Hepatocyte (in vitro differentiated cells): ENCODE results near the gene PGM1.

Experiments
- EZH2 ChIP-seq: fragments of 200-600 bp; sonication (generic); IDR thresholded peaks from 2 replicates; pipeline ENCODE4 v1.6.1; 2016; ENCODE audit warnings: antibody characterized with exemption, mild to moderate bottlenecking, borderline replicate concordance
- EZH2phosphoT487 ChIP-seq: fragments of 200-600 bp; sonication (generic); IDR thresholded peaks from one replicate; pipeline ENCODE4 v1.6.1; 2018; ENCODE audit warnings: antibody characterized with exemption, mild to moderate bottlenecking, low read depth, moderate library complexity; ENCODE audit not compliant: unreplicated experiment, severe bottlenecking
- TF ChIP-seq, protein P1 (sequence below): fragments of 200-600 bp; sonication (generic); IDR thresholded peaks from 2 replicates; pipeline ENCODE4 v1.5.1; 2016; ENCODE audit warnings: antibody characterized with exemption, mild to moderate bottlenecking; ENCODE audit not compliant: poor library complexity

- TF ChIP-seq EZH2 (no peak), EZH2phosphoT487 (no peak)
- TF ChIP-seq, protein P1, sequence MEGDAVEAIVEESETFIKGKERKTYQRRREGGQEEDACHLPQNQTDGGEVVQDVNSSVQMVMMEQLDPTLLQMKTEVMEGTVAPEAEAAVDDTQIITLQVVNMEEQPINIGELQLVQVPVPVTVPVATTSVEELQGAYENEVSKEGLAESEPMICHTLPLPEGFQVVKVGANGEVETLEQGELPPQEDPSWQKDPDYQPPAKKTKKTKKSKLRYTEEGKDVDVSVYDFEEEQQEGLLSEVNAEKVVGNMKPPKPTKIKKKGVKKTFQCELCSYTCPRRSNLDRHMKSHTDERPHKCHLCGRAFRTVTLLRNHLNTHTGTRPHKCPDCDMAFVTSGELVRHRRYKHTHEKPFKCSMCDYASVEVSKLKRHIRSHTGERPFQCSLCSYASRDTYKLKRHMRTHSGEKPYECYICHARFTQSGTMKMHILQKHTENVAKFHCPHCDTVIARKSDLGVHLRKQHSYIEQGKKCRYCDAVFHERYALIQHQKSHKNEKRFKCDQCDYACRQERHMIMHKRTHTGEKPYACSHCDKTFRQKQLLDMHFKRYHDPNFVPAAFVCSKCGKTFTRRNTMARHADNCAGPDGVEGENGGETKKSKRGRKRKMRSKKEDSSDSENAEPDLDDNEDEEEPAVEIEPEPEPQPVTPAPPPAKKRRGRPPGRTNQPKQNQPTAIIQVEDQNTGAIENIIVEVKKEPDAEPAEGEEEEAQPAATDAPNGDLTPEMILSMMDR = no peak
Measured at GRCh38 chr1:63603810-63604209, 10.6 kb downstream of the PGM1 start.
